Epithelial cell of esophagus (primary cell): ENCODE results near the gene MARCHF10.

Experiments used
- DNase-seq: peaks from one replicate; pipeline ENCODE4 v3.0.0; 2010; ENCODE audit warnings: low read depth
- H3K4me3 ChIP-seq: 2 replicates; pipeline ENCODE4 v1.5.1; 2011; ENCODE audit warnings: mild to moderate bottlenecking, low read length, control low read depth
- TF ChIP-seq, protein P1 (sequence below): IDR thresholded peaks from 2 replicates; pipeline ENCODE4 v1.5.1; 2011; ENCODE audit warnings: low read depth, mild to moderate bottlenecking, low read length, control low read depth, inconsistent platforms; ENCODE audit not compliant: insufficient read depth; ENCODE audit errors: missing control alignments

MARCHF10 gene

DNA sequence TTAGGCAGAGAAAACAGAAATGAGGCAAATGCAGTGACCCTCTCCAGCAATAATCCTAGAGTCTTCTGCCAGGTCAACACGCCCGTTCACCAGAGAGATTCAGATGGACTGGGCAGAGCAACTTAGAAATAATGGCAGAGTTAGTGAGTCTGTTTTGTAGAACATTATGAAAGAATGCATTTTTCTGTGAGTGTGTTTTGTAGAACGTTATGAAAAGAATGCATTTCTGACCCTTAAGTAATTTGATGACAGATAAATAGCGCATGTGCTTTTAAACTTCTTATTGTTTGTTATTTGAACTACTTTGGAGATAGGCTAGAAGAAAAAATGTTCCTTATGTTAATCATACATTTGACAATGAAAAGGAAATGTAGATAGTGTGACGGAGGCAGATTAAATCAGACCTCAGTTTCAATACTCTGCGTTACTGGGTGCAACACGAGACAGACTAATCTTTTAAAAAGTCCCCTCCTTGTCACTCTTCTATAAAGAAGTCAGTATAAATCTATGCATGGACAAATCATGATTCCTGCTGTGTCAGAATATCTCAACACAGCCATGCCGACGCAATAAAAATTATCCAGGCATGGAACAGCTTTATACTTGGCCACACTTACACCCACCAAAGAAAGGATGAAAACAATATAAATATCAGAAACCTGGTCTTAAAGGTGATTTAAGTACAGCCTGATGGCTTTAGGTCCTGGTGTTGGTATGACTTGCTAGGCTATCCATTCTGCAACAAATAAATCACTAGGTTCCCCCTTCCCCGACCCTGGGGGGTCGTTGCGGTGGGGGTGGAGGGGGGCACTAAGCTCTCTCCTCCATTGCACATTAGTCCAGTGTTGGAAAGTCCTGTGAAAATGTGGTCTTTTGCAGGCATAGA lies 47.8 kb downstream of the MARCHF10 start:
- TF ChIP-seq, protein P1, sequence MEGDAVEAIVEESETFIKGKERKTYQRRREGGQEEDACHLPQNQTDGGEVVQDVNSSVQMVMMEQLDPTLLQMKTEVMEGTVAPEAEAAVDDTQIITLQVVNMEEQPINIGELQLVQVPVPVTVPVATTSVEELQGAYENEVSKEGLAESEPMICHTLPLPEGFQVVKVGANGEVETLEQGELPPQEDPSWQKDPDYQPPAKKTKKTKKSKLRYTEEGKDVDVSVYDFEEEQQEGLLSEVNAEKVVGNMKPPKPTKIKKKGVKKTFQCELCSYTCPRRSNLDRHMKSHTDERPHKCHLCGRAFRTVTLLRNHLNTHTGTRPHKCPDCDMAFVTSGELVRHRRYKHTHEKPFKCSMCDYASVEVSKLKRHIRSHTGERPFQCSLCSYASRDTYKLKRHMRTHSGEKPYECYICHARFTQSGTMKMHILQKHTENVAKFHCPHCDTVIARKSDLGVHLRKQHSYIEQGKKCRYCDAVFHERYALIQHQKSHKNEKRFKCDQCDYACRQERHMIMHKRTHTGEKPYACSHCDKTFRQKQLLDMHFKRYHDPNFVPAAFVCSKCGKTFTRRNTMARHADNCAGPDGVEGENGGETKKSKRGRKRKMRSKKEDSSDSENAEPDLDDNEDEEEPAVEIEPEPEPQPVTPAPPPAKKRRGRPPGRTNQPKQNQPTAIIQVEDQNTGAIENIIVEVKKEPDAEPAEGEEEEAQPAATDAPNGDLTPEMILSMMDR: no peak

DNA sequence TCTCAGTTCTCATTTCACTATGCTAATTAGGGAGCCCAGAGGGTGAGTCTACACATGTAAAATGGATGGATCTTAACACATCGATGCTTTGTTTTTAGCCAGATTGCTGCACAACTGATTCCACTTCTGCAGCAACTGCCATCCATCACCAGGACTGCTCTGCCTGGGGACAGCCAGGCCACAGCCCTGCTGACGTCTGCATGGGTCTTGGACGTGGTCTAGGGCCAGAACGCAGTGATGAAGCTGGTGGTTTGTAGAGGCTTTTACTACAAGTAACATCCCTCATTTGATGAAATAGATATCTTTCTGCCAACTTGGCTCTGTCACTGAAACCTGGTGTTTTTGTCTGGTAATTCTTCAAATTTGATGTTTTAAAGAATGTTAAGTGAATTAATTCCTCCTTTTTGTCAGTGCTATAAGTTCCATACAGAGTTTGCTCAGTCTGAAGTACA lies 50.6 kb downstream of the MARCHF10 start:
- H3K4me3 ChIP-seq: no peak overlapping the region
- DNase-seq: no peak
- TF ChIP-seq, protein P1: no peak

More for the DNA sequence above, 47.8 kb downstream of the MARCHF10 start:
- DNase-seq: no peak
- H3K4me3 ChIP-seq: no peak overlapping the region

DNA sequence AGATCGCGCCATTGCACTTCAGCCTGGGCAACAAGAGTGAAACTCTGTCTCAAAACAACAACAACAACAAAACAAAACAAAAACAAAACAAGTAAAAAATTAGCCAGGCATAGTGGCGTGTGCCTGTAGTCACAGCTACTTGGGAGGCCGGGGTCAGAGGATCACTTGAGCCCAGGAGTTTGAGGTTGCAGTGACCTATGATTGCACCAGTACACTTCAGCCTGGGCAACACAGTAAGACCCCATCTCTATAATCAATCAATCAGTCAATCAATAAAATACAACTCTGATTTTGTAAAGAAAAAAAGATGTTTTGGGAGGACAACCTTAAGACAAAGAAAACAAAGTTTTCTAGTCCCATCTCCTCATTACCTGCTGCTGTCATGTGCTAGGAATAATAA lies 51.9 kb downstream of the MARCHF10 start:
- H3K4me3 ChIP-seq: no peak overlapping the region
- TF ChIP-seq, protein P1: no peak
- no peak for DNase-seq

DNA sequence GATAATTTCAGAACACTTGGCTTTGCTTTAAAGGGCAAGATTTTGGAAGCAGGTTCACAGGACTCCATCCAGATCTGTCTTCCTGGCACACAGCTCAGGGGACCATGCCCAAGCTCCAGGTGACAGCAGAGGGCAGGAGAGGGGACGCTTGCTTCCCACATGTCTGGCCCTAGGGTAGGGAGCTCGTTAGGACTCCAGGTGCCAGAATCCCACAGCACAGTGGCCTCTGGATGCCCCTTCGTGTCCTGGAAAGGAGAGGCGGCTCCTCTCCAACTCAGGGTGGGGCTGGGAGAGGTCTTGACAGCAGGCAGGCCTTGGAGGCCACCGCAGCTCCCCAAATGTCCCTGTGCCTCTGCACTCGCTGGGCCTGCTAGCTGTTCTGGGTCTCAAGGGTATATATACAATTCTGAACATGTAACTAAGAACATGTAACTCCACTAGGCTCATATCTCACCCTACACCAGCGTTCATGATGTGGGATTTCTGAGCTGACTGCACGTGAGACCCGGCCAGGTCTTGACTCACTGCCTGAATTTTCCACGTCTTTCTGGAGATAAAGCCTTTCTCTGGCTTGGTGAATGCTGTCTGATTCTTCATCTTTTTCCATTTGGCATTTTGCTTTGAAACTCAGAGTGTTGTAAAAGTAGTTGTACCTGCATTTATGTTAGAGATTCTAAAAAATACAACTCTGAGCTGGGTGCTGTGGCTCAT lies 52.8 kb downstream of the MARCHF10 start:
- no peak overlapping the region for H3K4me3 ChIP-seq
- TF ChIP-seq, protein P1: no peak
- DNase-seq: no peak

DNA sequence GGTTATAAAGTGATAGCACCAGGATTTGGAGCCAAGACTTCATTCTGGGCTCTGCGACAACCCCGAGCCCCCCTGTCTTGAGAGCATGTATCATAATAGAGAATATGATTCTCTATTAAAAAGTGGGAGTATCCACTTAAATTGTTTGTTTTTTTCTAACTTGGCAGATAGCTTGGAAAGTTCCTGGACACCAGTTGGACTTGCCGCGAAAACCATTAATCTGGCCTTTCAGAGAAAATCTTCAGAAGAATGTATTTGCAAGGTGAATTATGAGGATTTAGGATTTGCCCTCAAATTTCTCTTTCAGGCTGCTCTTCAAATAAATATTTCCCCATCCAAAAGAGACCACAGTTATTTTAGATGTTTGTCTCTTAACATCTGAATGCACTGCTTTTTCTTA lies 53.5 kb downstream of the MARCHF10 start:
- DNase-seq: no peak
- TF ChIP-seq, protein P1: no peak
- no peak overlapping the region for H3K4me3 ChIP-seq

DNA sequence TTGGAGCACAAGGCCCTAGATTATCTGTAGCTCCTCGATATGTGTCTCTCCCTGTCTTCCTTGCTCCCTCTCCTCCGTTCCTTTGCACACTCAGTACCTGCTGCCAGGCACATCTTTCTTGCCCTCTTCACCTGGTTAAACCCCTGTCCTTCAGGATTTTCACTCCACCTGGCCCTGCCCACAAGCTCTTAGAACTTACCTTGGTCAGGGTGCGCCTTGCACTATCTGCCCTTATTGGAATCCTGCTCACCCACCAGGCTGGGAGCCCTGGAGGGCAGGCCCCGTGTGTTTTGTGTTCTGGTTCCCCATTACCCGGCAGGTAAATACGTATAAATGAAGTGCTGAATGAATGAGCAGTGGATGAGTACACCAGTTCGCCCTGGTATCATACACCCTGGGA lies 54.6 kb downstream of the MARCHF10 start:
- TF ChIP-seq, protein P1: no peak
- DNase-seq: no peak

More for the DNA sequence above, 54.6 kb downstream of the MARCHF10 start:
- H3K4me3 ChIP-seq: no peak overlapping the region
